ENCODE measurements around the gene STON1. TPM values are rescaled to one million over a fixed set of nuclear protein-coding genes. Genes with fewer than 3 reads are reported as not detected.
A peak's percentile ranks its signal among the peaks of the same experiment; 100 is the strongest.

The STON1 gene
- total RNA-seq, 1 donor from 2014 or later: 33.4 TPM

DNA sequence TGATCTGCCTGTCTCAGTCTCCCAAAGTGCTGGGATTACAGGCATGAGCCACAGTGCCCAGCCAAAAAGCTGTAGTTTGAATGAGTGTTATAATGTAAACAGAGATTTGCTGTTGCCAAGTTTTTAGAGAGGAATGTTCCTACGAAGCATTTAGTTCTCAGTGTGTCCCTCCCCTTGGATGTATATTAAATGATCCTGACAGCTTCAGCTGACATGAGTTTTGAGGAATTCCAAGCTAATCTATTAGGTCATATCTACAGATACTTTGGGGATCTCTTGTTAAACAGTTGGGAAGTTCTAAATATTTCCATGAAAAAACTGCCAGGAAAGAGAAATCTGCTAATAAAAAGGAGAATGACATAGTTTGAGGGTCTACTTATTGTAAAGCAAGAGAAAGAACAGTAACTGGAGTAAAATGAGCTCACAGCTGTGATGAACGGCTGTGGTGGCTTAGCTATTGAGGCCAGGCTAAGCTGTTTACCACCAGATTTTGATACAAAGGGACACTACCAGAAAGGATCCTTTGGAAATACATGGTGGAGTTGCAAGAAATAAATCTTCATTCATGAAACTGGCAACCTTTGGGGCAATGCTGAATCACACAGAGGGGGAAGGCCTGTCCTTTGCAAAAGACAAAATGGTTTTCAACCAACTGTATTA, 2.6 kb upstream of the STON1 start:
- TF ChIP-seq, protein P1, sequence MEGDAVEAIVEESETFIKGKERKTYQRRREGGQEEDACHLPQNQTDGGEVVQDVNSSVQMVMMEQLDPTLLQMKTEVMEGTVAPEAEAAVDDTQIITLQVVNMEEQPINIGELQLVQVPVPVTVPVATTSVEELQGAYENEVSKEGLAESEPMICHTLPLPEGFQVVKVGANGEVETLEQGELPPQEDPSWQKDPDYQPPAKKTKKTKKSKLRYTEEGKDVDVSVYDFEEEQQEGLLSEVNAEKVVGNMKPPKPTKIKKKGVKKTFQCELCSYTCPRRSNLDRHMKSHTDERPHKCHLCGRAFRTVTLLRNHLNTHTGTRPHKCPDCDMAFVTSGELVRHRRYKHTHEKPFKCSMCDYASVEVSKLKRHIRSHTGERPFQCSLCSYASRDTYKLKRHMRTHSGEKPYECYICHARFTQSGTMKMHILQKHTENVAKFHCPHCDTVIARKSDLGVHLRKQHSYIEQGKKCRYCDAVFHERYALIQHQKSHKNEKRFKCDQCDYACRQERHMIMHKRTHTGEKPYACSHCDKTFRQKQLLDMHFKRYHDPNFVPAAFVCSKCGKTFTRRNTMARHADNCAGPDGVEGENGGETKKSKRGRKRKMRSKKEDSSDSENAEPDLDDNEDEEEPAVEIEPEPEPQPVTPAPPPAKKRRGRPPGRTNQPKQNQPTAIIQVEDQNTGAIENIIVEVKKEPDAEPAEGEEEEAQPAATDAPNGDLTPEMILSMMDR (IDR thresholded peaks at IDR 0.05): no peak
- no peaks in the 10 kb centered on the region for H3K27me3 ChIP-seq (ENCODE audit: low read depth)
- no peak for ATAC-seq
- no peaks in the 10 kb centered on the region for H3K9me3 ChIP-seq
- no peak for DNase-seq
- intact Hi-C loops (cut with DNase I): no loop called here
- no peak overlapping the region for H3K27ac ChIP-seq
- H3K4me1 ChIP-seq: peaks cover 23% of the 10 kb centered on the region
- no peak overlapping the region for H3K4me3 ChIP-seq
- H3K36me3 ChIP-seq: no peaks in the 10 kb centered on the region

DNA sequence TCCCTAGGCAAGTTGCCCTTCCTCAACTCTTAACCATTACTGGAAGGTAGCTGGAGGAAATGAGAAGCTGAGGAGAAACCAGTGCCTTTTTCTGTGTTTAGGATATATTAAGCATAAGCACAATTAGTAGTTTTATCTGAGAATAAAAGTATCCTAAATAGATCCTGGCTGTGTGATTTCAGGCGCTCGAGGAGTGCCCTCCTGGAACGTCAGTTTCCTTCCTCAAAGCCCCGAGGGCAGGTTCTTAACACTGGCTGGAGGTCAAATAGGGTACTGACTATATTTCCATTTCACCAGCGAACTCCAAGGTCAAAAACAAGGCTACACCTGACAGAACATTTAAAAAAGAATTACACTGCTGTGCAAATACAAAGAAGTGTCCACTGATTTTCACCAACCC, 1.5 kb upstream of the STON1 start:
- H3K36me3 ChIP-seq: no peaks in the 10 kb centered on the region
- ATAC-seq: no peak
- intact Hi-C loops (cut with DNase I): no loop called here
- no peaks in the 10 kb centered on the region for H3K9me3 ChIP-seq
- H3K4me1 ChIP-seq: peaks cover 28% of the 10 kb centered on the region
- no peak for DNase-seq
- TF ChIP-seq, protein P1 (IDR thresholded peaks at IDR 0.05): no peak
- no peak overlapping the region for H3K4me3 ChIP-seq
- no peaks in the 10 kb centered on the region for H3K27me3 ChIP-seq (ENCODE audit: low read depth)
- no peak overlapping the region for H3K27ac ChIP-seq

DNA sequence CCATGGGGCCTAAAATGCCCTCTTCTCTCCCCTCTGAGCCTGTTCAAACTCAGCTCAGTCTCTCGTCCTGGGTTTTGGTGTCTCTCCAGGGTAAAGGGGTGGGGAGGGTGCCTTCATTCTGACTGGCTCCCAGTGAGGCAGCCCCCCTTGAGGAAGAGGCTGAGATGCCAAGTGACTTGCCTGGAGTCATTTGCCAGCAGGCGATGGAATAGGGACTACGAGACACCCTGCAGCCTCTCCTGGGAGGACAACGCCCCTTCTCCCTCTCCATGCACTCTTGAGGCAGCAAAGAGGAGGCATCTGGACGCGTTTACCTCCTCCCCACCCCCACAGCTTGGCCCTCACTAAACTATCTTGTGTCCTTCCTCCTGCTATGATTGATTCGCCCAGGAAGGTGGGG, 760 bp upstream of the STON1 start:
- TF ChIP-seq, protein P1 (IDR thresholded peaks at IDR 0.05): no peak
- Histone ChIP-seq H3K36me3 (no peaks in the 10 kb centered on the region), H3K4me1 (peaks cover 28% of the 10 kb centered on the region), H3K9me3 (no peaks in the 10 kb centered on the region), H3K27me3 (ENCODE audit: low read depth) (no peaks in the 10 kb centered on the region), H3K27ac (no peak overlapping the region), H3K4me3 (no peak overlapping the region)
- DNase-seq (no peak), ATAC-seq (peak; percentile 25 to 36)
- intact Hi-C loops (cut with DNase I): no loop called here

DNA sequence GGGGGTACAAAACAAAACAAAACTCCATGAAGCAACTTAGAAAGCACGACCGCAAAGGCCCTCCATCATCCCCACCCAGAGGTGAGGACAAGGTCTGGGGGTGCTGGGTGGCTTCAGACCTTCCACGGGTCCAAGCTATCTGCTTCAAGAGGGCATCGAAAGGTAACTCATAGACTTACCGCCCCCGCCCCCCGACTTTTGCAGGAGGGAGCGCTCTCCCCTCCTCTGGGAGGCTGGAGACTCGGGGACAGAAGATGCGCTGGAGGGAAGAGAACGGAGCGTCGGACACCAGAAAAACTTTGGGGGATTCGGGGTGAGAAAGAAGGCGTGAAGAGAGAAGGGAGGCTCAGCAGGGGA, 300 bp upstream of the STON1 start:
- intact Hi-C loops (cut with DNase I): no loop called here
- Histone ChIP-seq H3K4me3 (peak overlapping the region; percentile 76), H3K4me1 (peaks cover 28% of the 10 kb centered on the region), H3K36me3 (no peaks in the 10 kb centered on the region), H3K27ac (peak overlapping the region; percentile 68), H3K9me3 (no peaks in the 10 kb centered on the region), H3K27me3 (ENCODE audit: low read depth) (no peaks in the 10 kb centered on the region)
- TF ChIP-seq, protein P1 (IDR thresholded peaks at IDR 0.05): no peak
- DNase-seq (no peak), ATAC-seq (peak; percentile 14 to 26)

DNA sequence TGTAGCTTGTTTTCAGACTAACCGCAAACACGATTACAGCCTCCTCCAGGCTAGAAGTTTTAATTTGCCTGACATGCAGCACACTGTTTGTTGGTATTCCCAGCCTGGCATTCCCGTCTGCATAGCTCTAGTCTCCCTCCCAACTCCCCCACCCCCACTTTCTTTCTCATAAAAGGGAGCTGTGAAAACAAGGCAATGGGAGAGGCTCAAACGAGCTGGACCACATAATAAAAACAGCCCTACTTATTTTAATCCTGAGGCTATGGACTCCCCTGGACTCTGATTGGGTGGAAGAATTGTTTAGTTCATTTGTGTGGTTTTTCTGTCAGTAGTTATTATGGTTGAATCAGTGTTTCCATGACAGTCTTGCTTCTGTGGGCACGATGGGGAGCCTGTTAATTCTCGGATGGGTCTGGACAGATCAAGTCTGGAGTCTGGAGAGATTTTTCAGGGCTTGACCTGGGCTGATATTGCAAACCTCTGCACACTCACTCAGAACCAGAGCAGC, 1.2 kb downstream of the STON1 start:
- no peaks in the 10 kb centered on the region for H3K36me3 ChIP-seq
- H3K4me3 ChIP-seq: peak overlapping the region; percentile 76
- peak in 1 of 2 donors; percentile 25 for ATAC-seq
- intact Hi-C loops (cut with DNase I): no loop called here
- peak overlapping the region; percentile 68 for H3K27ac ChIP-seq
- TF ChIP-seq, protein P1 (IDR thresholded peaks at IDR 0.05): no peak
- DNase-seq: no peak
- peaks cover 28% of the 10 kb centered on the region for H3K4me1 ChIP-seq
- no peaks in the 10 kb centered on the region for H3K9me3 ChIP-seq
- no peaks in the 10 kb centered on the region for H3K27me3 ChIP-seq (ENCODE audit: low read depth)

Measured in lower lobe of right lung (tissue), 2 donors.